GM18858 (cell line): ENCODE results near the gene PAPPA2.
"Not testable (repeated sequence)": the region's sequence is repeated elsewhere in the genome, so short reads cannot be mapped to it uniquely, and the experiment has no call there.

Source experiments
- ATAC-seq: cut with Tn5 transposase; IDR thresholded peaks from one replicate; pipeline ENCODE4 v1.9.1; 2021; ENCODE audit not compliant: unreplicated experiment

The PAPPA2 gene

GRCh38 chr1:176602388-176603004 is 139.5 kb downstream of the PAPPA2 start:
- ATAC-seq, result no peak

GRCh38 chr1:176603696-176604095 is 140.7 kb downstream of the PAPPA2 start:
- no peak for ATAC-seq

GRCh38 chr1:176604461-176604860 is 141.5 kb downstream of the PAPPA2 start:
- ATAC-seq, result no peak

GRCh38 chr1:176605176-176605575 is 142.2 kb downstream of the PAPPA2 start:
- ATAC-seq, result no peak

GRCh38 chr1:176609556-176610408 is 146.8 kb downstream of the PAPPA2 start:
- ATAC-seq, result no peak

- ATAC-seq, result no peak
Observed at GRCh38 chr1:176612791-176613190, 149.8 kb downstream of the PAPPA2 start.

- ATAC-seq, result no peak
Observed at GRCh38 chr1:176617881-176618280, 154.9 kb downstream of the PAPPA2 start.

GRCh38 chr1:176619261-176619660 is 156.3 kb downstream of the PAPPA2 start:
- no peak for ATAC-seq

GRCh38 chr1:176625365-176625764 is 162.4 kb downstream of the PAPPA2 start:
- ATAC-seq, result no peak

GRCh38 chr1:176626572-176627061 is 163.6 kb downstream of the PAPPA2 start:
- ATAC-seq, result no peak

GRCh38 chr1:176628775-176629174 is 165.8 kb downstream of the PAPPA2 start:
- no peak for ATAC-seq

- not testable (repeated sequence) for ATAC-seq
Observed at GRCh38 chr1:176634733-176635132, 171.8 kb downstream of the PAPPA2 start.

GRCh38 chr1:176638713-176639526 is 175.9 kb downstream of the PAPPA2 start:
- no peak for ATAC-seq

GRCh38 chr1:176643536-176643935 is 180.6 kb downstream of the PAPPA2 start:
- no peak for ATAC-seq

- ATAC-seq, result no peak
Observed at GRCh38 chr1:176648556-176648955, 185.6 kb downstream of the PAPPA2 start.

- ATAC-seq, result no peak
Observed at GRCh38 chr1:176656257-176656995, 193.5 kb downstream of the PAPPA2 start.

GRCh38 chr1:176669782-176670181 is 206.8 kb downstream of the PAPPA2 start:
- no peak for ATAC-seq

GRCh38 chr1:176670853-176671252 is 207.9 kb downstream of the PAPPA2 start:
- no peak for ATAC-seq

GRCh38 chr1:176682830-176683535 is 220.0 kb downstream of the PAPPA2 start:
- no peak for ATAC-seq
